ENCODE measurements around the gene TCF7L2.

The TCF7L2 gene

DNA sequence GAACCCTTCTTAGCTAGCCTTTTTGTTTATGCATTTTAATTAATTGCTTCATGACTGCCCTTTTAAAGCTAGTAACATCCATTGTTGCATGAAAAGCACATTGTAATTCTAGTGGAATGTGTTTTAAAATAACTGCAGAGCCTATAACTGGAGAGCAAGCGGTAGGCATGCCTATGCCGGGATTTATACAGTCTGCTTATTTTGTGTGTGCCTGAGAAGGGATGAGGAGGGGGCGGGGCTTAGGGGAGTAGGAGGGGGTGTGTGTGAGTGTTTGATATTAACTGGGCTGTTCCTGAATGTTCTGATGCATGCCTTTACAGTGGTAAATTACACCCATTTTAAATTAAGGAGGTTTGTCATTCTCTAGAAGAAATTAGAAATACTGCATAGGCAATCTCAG is 208.1 kb downstream of the TCF7L2 start:
- DNase-seq = no peak

GRCh38 chr10:113159563-113159962 is 209.5 kb downstream of the TCF7L2 start:
- DNase-seq = no peak

DNA sequence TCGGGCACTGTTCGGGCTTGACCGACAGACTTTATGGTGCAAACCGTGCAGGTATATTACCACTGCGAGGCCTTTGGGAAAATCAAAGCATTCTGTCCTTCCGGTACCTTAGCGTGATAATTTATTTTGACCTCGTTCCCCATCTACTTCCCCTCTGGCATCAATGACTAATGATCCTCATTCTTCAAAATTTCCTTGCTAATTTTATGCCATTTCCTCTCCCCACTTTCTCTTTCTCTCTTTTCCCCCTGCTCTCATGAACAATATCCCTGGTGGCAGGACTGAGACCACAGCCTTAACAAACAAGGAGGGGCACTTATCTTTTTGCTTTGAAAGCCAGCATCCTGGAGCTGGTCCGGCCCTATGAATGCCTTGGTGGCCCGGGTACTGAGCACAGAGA is 210.6 kb downstream of the TCF7L2 start:
- no peak for DNase-seq

- no peak for DNase-seq
These were observed 211.0 kb downstream of the TCF7L2 start for GRCh38 chr10:113161066-113161465.

DNA sequence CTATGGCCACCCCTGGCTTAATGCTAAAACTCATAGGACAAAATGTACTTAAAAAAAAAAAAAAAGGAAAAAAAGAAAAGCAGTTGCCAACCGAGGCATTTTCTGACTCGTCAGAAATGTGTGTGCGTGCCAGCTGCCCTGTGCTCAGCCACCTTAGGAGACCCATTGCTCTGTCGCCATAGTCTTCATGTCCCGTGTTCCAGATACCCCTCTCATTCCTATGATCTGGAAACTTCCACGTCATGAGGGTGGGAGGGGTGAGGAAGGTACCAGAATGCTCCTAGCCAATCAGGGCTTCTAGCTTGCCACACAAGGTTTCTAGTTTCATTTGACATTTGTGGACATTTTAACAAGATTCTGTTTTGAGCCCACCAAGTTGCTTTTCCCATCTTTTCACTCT is 212.9 kb downstream of the TCF7L2 start:
- no peak for DNase-seq

- no peak for DNase-seq
These were observed 215.6 kb downstream of the TCF7L2 start for GRCh38 chr10:113165673-113166072.

DNA sequence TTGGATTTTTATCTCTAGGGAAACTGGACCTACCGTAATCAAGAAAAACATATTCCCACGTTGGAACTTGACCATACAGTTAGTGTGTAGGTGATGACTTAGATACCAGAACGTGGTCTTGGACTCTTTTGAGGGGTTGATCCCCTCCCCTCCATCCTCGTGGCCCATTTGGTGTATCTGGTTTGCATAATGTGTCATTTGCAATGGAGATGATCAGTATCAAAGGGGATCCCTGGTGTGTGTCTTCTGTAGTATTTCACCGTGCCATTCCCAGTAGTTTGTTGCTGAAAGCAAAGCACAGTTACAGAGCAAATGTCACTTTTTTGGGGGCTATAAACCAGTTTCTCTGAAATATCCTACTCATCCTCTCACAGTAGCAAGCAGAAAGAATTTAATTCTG is 217.7 kb downstream of the TCF7L2 start:
- no peak for DNase-seq

- DNase-seq = no peak
These were observed 218.5 kb downstream of the TCF7L2 start for GRCh38 chr10:113168584-113168983.

- no peak for DNase-seq
These were observed 219.1 kb downstream of the TCF7L2 start for GRCh38 chr10:113169111-113169510.

- no peak for DNase-seq
These were observed 219.9 kb downstream of the TCF7L2 start for GRCh38 chr10:113169853-113170460.

DNA sequence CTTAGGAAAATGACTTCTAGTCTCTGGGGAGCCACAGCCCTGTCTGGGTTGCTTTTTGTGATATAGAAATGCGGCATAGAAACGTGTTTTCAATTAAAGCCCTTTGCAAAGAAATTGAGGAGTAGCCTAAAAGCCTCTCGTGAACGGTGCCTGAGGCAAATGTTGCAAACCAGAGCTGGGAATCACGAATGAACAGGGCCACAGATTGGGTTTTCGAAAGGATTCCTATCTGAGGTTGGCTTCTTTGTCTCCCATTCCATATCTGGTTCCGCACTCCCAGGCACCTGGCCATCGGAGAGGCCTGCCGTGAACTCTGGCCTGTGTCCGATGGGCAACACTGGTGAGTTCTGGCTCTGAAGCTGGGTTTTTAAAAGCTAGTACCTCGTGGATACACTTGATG is 221.6 kb downstream of the TCF7L2 start:
- DNase-seq = no peak

- no peak for DNase-seq
These were observed 225.1 kb downstream of the TCF7L2 start for GRCh38 chr10:113175176-113175575.

DNA sequence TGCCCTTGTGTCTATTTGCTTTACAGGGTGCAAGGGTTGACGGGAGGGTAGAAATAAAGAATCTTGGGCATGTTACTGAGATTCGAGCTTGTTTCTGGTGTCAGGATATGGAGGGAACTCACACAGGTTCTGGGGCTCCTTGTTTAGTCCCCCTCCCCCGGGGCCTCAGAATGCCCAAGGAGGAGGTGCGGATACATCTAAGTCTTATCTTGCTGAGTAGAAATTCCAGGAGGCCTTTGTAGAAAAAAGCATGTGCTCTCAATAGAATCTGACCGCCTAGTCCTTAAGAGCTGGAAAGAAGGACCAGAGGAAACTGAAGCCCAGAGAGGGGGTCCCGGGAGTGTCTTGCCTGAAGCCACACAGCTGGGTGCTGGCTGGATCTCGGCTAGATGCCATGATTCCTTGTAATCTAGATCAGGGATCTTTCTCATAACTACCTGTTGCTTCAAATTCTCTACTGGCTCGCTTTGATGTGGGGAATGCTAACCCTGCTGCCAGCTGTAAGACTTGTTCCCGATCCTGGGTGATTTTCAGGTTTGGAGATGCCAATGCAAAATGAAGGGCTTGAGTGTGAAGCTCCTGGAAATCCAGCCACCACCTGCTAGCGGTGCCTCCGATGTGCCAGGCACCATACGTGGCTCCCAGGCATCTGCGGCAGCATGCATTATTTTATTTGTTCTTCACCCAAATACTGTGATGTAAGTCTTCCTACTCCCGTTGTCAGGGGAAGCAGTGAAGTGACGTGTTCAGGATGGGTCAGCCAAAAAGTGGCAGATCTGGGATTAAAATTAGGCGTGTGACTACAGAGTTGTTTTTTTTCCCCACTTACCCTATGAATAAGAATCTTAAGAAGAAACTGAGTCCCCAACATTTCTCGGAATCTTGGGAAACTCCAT is 226.0 kb downstream of the TCF7L2 start:
- DNase-seq = no peak

DNA sequence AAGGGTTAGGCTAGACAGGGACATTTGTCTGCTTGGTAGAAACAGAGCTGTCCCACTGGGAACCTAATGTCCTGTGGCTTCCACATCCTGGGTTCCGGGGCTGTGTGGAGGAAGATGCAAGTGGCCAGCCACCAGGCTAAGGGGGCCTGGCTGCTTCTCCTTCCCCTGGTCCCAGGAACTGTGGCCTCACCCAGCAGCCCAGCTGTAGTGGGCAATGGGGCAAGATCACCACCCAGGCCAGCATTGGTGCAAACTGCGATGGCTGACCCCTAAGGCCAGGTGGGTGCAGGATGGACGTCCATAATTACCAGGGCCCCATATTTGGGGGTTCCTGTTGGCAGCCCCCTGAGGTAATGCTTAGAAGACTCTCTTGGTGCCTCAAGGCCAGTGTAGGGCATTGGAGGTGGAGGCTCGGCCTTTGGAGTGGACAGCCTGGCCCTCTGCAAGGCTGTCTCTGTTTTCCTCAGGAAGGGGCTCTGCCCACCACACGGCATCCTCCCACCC is 226.7 kb downstream of the TCF7L2 start:
- no peak for DNase-seq

- no peak for DNase-seq
These were observed 227.3 kb downstream of the TCF7L2 start for GRCh38 chr10:113177156-113177935.

DNA sequence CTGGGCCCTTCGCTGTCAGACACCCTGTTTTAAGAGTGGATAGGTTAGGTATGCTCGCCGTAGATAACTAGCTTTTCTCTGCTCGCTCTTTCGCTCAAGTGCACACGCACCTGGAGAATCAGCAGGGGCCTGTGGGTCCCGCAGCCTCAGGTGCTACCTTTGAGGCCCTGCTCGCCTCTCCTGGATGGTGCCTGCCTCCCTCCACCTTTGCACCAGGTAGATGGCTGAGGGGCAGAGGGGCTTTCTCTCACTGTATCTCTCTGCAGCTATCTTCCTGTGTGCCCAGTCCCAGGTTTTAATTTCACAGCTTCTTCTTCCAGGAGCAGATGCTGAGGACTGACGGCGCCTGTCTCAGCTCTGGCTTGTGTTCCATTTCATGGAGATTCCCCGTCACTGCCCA is 227.9 kb downstream of the TCF7L2 start:
- DNase-seq = no peak

DNA sequence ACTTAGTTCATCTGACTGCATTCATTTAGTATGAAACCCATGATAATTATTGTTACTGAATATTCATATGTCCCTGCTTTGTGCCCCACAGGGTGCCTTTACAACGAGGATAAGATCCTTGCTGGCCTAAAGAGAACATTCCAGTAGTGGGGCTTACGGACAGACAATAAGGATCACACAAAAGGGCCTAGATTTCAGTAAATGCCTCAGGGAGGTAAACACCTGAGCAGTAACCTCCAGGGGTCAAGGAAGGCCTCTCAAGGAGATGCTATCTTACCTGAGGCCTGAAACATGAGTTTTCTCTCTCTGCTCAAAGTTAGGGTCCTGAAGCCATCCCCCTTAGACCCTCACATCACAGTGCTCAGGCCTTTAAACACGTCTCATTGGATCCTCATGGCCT is 228.7 kb downstream of the TCF7L2 start:
- DNase-seq = no peak

- no peak for DNase-seq
These were observed 229.2 kb downstream of the TCF7L2 start for GRCh38 chr10:113179265-113179664.

DNA sequence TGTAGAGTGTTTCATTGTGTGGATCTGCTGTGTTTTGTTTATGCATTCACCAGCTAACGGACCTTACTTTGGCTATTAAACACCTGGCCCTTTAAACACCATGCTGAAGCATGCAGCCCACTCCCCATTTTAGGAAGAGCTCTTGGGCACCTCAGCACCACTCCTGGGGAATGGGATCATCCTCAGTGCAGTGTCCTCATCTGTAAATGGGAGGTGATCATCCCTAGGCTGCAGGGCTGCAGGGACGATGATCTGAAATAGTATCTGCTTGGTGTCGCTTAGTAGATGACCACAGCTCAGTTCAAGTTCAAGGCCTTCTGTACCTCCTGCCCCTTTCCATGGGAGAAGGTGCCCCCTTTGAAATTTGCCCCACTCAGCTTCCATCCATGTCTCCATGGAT is 229.9 kb downstream of the TCF7L2 start:
- no peak for DNase-seq

DNA sequence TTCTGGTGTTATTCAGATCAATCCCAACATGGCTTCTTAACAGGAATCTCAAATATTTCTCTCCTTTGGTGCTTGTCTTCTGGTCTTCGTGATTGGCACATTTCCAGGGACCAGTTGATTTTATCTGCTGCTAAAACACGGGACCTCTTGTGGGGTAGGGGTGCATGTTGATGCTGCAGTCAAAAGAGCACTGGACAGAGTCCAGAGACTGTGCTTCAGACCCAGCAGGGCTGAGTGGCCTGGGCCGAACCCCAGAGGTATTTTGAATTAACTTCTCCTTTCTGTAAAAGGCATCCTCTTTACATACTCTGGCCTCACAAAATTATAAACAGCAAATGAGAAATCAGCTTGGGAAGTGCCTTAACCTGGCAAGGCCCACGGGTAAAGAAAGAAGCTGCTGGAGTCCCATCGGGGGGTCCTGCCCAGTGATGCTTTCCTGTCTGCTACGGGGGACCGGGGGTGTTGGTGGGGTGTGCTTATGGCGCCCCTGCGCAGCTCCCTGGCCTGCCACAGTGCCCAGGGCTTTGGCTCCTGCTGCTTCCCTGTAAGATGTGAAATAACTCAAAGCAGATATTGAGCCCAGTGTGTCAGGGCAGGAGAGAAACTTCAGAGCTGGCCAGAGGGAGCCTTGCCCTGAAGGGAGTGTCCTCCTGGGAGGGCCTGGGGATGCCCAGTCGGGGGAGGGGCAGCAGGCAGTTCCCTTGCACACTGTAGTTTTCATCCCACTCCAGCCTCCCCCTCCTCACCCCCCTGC is 230.5 kb downstream of the TCF7L2 start:
- no peak for DNase-seq

DNA sequence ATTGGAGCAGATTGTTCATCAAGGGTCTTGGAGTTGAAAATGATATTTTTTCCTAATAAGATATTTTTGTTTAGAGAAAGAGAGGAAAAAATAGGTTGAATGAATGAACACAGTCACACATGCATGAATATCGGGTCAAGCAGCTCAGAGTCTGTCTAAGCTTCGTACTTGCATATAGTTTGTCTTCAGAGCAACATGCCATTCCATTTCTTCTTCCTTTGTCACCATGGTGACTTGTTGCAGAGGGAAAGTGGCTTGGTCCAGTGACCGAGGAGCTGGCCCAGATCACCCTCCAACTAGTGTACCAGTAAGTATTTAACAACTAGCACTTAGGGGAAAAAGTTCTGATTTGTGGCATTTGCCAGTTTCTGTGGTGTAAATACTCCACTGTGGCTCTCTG is 232.1 kb downstream of the TCF7L2 start:
- no peak for DNase-seq

DNA sequence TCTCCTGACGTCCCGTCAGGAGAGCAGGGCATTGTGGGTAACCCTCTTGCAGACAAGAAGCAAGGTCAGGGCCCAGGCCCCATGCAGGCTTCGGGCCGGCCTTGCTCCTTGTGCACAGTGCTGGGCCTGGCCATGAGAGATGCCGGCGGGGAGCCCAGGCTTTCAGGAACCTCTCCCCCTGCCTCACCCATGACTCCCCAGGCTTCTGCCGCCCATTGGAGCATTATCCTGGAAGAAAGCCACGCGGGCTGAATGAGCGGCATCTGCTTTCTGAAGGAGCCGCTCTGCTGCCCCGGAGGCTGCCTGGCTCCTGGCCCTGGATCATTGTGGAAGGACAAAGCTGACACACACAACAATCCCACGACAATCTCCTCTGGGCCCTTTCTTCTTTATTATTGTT is 233.5 kb downstream of the TCF7L2 start:
- no peak for DNase-seq
